Central memory CD8-positive, alpha-beta T cell (primary cell): ENCODE measurements around the gene CAMKK2.

Experiments used
- ATAC-seq: fragments of 150-1000 bp; cut with Tn5 transposase; replicated peaks from 2 replicates; pipeline ENCODE4 v1.10.0; 2022; ENCODE audit warnings: mild to moderate bottlenecking, moderate FRiP score, moderate number of reproducible peaks; ENCODE audit not compliant: poor library complexity, severe bottlenecking; ENCODE audit errors: extremely low read depth
- DNase-seq, 2 donors: peaks; one replicate each; pipeline ENCODE4 v3.0.0; 2021; ENCODE audit warnings: low spot score in 2 of 2
- H3K27ac Mint-ChIP-seq: one replicate; pipeline ENCODE4 v1.8.0; 2022; ENCODE audit warnings: low read depth, mild to moderate bottlenecking, moderate library complexity, mixed read lengths
- H3K27me3 Mint-ChIP-seq: one replicate; pipeline ENCODE4 v1.8.0; 2022; ENCODE audit warnings: mixed read lengths
- H3K36me3 Mint-ChIP-seq: one replicate; pipeline ENCODE4 v1.8.0; 2022; ENCODE audit warnings: mild to moderate bottlenecking, moderate library complexity, mixed read lengths; ENCODE audit not compliant: insufficient read depth
- H3K4me1 Mint-ChIP-seq: one replicate; pipeline ENCODE4 v1.8.0; 2022; ENCODE audit warnings: mixed read lengths
- H3K4me3 Mint-ChIP-seq: one replicate; pipeline ENCODE4 v1.8.0; 2022; ENCODE audit warnings: mild to moderate bottlenecking, moderate library complexity, mixed read lengths
- H3K9me3 Mint-ChIP-seq: one replicate; pipeline ENCODE4 v1.8.0; 2022; ENCODE audit warnings: mixed read lengths

CAMKK2 gene

GRCh38 chr12:121246893-121247557, 49.5 kb downstream of the CAMKK2 start:
- no peaks in the 10 kb centered on the region for H3K27me3 Mint-ChIP-seq
- no peak for ATAC-seq

GRCh38 chr12:121245951-121246350, 50.6 kb downstream of the CAMKK2 start:
- H3K4me3 Mint-ChIP-seq, result no peak overlapping the region
- H3K4me1 Mint-ChIP-seq, result peaks cover 2% of the 10 kb centered on the region
- no peaks in the 10 kb centered on the region for H3K27me3 Mint-ChIP-seq
- peaks cover 9% of the 10 kb centered on the region for H3K36me3 Mint-ChIP-seq
- H3K27ac Mint-ChIP-seq, result no peak overlapping the region
- no peak for ATAC-seq
- H3K9me3 Mint-ChIP-seq, result no peaks in the 10 kb centered on the region
- DNase-seq, result no peak

More at GRCh38 chr12:121246893-121247557, 49.5 kb downstream of the CAMKK2 start:
- no peaks in the 10 kb centered on the region for H3K9me3 Mint-ChIP-seq
- H3K4me1 Mint-ChIP-seq, result no peaks in the 10 kb centered on the region
- H3K27ac Mint-ChIP-seq, result no peak overlapping the region
- no peak for DNase-seq
- peaks cover 9% of the 10 kb centered on the region for H3K36me3 Mint-ChIP-seq
- no peak overlapping the region for H3K4me3 Mint-ChIP-seq

GRCh38 chr12:121245031-121245430, 51.5 kb downstream of the CAMKK2 start:
- no peak for DNase-seq
- Mint-ChIP-seq H3K4me3 (no peak overlapping the region), H3K27me3 (no peaks in the 10 kb centered on the region), H3K27ac (no peak overlapping the region), H3K9me3 (no peaks in the 10 kb centered on the region), H3K4me1 (peaks cover 10% of the 10 kb centered on the region), H3K36me3 (peaks cover 16% of the 10 kb centered on the region)
- no peak for ATAC-seq

GRCh38 chr12:121241156-121241970, 55.1 kb downstream of the CAMKK2 start:
- Mint-ChIP-seq H3K27ac (peak overlapping the region; percentile 98), H3K4me3 (peak overlapping the region; percentile 71), H3K36me3 (peaks cover 11% of the 10 kb centered on the region), H3K9me3 (no peaks in the 10 kb centered on the region), H3K4me1 (peaks cover 21% of the 10 kb centered on the region), H3K27me3 (no peaks in the 10 kb centered on the region)
- DNase-seq (no peak), ATAC-seq (no peak)

GRCh38 chr12:121240484-121241101, 55.9 kb downstream of the CAMKK2 start:
- Mint-ChIP-seq H3K4me3 (peak overlapping the region; percentile 71), H3K9me3 (no peaks in the 10 kb centered on the region)
- peak; percentile 83 to 87 for DNase-seq

GRCh38 chr12:121240062-121240420, 56.5 kb downstream of the CAMKK2 start:
- peak overlapping the region; percentile 71 for H3K4me3 Mint-ChIP-seq
- DNase-seq, result no peak
- no peaks in the 10 kb centered on the region for H3K27me3 Mint-ChIP-seq
- H3K27ac Mint-ChIP-seq, result peak overlapping the region; percentile 98
- H3K4me1 Mint-ChIP-seq, result peaks cover 21% of the 10 kb centered on the region
- peak; percentile 8 for ATAC-seq
- H3K9me3 Mint-ChIP-seq, result no peaks in the 10 kb centered on the region
- H3K36me3 Mint-ChIP-seq, result peaks cover 17% of the 10 kb centered on the region

More at GRCh38 chr12:121240484-121241101, 55.9 kb downstream of the CAMKK2 start:
- Mint-ChIP-seq H3K27me3 (no peaks in the 10 kb centered on the region), H3K27ac (peak overlapping the region; percentile 98), H3K36me3 (peaks cover 15% of the 10 kb centered on the region), H3K4me1 (peaks cover 21% of the 10 kb centered on the region)
- ATAC-seq, result peak; percentile 91

- Mint-ChIP-seq H3K9me3 (no peaks in the 10 kb centered on the region), H3K4me3 (peak overlapping the region; percentile 71), H3K27me3 (no peaks in the 10 kb centered on the region), H3K27ac (peak overlapping the region; percentile 98), H3K36me3 (peaks cover 17% of the 10 kb centered on the region), H3K4me1 (peaks cover 21% of the 10 kb centered on the region)
- ATAC-seq (no peak), DNase-seq (no peak)
These were observed 57.0 kb downstream of the CAMKK2 start for GRCh38 chr12:121239351-121240061.

GRCh38 chr12:121238604-121239350, 57.7 kb downstream of the CAMKK2 start:
- H3K36me3 Mint-ChIP-seq, result peaks cover 17% of the 10 kb centered on the region

GRCh38 chr12:121238086-121238485, 58.4 kb downstream of the CAMKK2 start:
- H3K27ac Mint-ChIP-seq, result peak overlapping the region; percentile 98
- H3K36me3 Mint-ChIP-seq, result peaks cover 17% of the 10 kb centered on the region
- no peak for ATAC-seq
- peaks cover 21% of the 10 kb centered on the region for H3K4me1 Mint-ChIP-seq
- DNase-seq, result no peak
- H3K4me3 Mint-ChIP-seq, result no peak overlapping the region
- no peaks in the 10 kb centered on the region for H3K9me3 Mint-ChIP-seq
- H3K27me3 Mint-ChIP-seq, result no peaks in the 10 kb centered on the region

More at GRCh38 chr12:121238604-121239350, 57.7 kb downstream of the CAMKK2 start:
- Mint-ChIP-seq H3K4me1 (peaks cover 21% of the 10 kb centered on the region), H3K4me3 (no peak overlapping the region), H3K27me3 (no peaks in the 10 kb centered on the region), H3K9me3 (no peaks in the 10 kb centered on the region), H3K27ac (peak overlapping the region; percentile 98)
- DNase-seq (no peak), ATAC-seq (no peak)

GRCh38 chr12:121237415-121237814, 59.1 kb downstream of the CAMKK2 start:
- ATAC-seq (no peak), DNase-seq (no peak)
- H3K36me3 Mint-ChIP-seq, result peaks cover 19% of the 10 kb centered on the region
- H3K4me1 Mint-ChIP-seq, result peaks cover 21% of the 10 kb centered on the region
- no peak overlapping the region for H3K27ac Mint-ChIP-seq
- H3K4me3 Mint-ChIP-seq, result no peak overlapping the region
- H3K27me3 Mint-ChIP-seq, result no peaks in the 10 kb centered on the region
- H3K9me3 Mint-ChIP-seq, result no peaks in the 10 kb centered on the region

- DNase-seq (no peak), ATAC-seq (no peak)
- H3K27ac Mint-ChIP-seq, result no peak overlapping the region
- H3K9me3 Mint-ChIP-seq, result no peaks in the 10 kb centered on the region
- H3K36me3 Mint-ChIP-seq, result peaks cover 22% of the 10 kb centered on the region
- no peaks in the 10 kb centered on the region for H3K27me3 Mint-ChIP-seq
- H3K4me1 Mint-ChIP-seq, result peaks cover 21% of the 10 kb centered on the region
- no peak overlapping the region for H3K4me3 Mint-ChIP-seq
These were observed 59.7 kb downstream of the CAMKK2 start for GRCh38 chr12:121236776-121237175.

GRCh38 chr12:121233628-121234020, 62.9 kb downstream of the CAMKK2 start:
- DNase-seq (no peak), ATAC-seq (no peak)
- H3K27me3 Mint-ChIP-seq, result no peaks in the 10 kb centered on the region
- no peaks in the 10 kb centered on the region for H3K4me1 Mint-ChIP-seq
- no peak overlapping the region for H3K4me3 Mint-ChIP-seq
- H3K27ac Mint-ChIP-seq, result no peak overlapping the region
- no peaks in the 10 kb centered on the region for H3K9me3 Mint-ChIP-seq
- peaks cover 12% of the 10 kb centered on the region for H3K36me3 Mint-ChIP-seq
